ENCODE data around the gene CUBN. TPM values are rescaled to one million over a fixed set of nuclear protein-coding genes. Genes with fewer than 3 reads are reported as not detected.

Gene CUBN
- total RNA-seq, 2 experiments from 2014 or later = 0.19 to 0.59 TPM

DNA sequence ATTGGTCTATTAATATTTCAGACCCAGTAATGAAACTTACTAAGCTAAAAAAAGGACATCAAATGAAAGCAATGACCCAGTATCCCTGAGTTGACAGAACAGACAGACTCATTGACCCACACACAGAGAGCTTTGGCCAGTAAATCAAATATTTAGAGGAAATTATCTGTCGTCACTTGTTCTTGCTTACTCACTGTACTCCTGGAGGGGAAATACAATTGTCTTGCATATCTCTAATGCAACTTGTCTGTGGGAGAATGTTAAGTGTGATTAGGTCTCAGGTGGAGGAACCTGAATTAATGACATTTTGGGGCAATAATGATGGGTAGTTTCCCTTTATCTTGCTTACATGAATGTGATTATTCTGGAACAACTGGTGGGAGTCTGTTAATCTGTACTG lies 80.4 kb downstream of the CUBN start:
- ChIA-PET CTCF (no interaction called here), POLR2A (no interaction called here)

GRCh38 chr10:17047908-17048307 lies 81.7 kb downstream of the CUBN start:
- CTCF ChIA-PET = no interaction called here
- POLR2A ChIA-PET = no interaction called here

DNA sequence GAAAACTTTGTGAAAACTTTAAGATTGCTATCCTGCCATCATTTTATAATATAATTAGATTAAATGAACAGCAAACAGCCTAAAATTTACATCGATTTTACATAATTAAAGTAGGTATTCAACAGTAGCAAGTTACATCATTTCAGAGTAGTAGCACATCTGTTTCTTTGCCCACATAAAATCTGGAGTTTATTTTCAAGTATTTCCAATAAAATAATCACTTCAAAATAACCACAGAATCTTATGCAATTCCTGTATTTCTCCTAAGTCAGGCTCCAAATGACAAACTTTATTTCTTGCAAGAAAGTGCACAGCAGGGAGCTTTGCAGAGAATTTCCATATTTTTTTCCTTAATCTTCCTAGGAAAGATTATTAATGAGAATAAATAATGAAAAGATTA lies 82.6 kb downstream of the CUBN start:
- POLR2A ChIA-PET = interaction anchor here (1.0 kb wide), 1 partner anchor 80 kb away, joined by 9 read pairs; no protein-coding TSS in a partner anchor

DNA sequence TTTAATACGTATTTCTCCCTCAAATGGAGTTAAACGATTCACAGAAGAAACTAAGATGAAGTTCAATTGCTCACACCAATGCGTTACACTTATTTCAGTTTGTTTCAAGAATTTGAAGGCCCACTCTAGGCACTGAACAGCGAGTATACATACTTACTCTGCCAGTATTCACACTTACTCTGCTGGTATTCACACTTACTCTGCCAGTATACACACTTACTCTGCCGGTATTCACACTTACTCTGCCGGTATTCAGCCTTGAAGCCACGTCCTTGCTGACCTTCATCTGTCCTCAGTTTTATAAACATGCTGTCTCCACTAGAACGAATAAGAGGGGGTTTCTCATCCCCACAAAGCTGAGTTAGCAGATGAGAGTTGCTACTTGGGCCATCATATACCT lies 86.0 kb downstream of the CUBN start:
- CTCF ChIA-PET = no interaction called here
- POLR2A ChIA-PET = no interaction called here

More for the DNA sequence above, 82.6 kb downstream of the CUBN start:
- CTCF ChIA-PET = no interaction called here

- POLR2A ChIA-PET = no interaction called here
- CTCF ChIA-PET = no interaction called here
These were observed 87.7 kb downstream of the CUBN start for GRCh38 chr10:17041626-17042520.

GRCh38 chr10:17038627-17039026 lies 91.0 kb downstream of the CUBN start:
- POLR2A ChIA-PET = no interaction called here
- CTCF ChIA-PET = no interaction called here

DNA sequence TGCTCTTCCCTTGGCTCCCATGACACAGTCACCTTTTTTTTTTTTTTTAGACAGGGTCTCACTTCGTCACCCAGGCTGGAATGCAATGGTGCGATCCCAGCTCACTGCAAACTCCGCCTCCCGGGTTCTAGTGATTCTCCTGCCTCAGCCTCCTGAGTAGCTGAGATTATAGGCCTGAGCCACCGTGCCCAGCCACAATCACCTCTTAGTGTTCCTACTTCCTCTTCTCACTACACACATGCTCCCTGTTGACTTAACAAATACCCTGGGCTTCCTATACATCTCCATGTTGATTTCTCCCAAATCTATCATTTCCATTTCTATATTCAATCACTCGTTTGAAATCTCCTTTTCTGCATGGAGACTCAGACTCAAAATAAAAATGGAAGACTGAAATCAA lies 91.7 kb downstream of the CUBN start:
- CTCF ChIA-PET = no interaction called here
- POLR2A ChIA-PET = no interaction called here

DNA sequence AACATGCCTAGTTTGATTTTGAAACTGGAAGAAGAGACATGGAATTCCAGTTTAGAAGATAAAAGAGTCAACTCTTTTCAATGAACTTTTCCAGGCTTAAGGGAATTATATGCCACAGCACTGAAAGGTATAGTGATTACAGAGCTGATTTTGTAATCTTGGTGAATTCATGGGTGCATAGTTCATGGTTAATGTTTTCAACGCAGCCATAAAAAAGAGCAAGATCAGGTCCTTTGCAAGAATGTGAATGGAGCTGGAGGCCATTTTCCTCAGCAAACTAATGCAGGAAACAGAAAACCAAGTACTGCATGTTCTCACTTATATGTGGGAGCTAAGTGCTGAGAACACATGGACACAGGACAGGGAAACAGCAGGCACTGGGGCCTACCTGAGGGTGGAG lies 94.2 kb downstream of the CUBN start:
- POLR2A ChIA-PET = no interaction called here
- CTCF ChIA-PET = no interaction called here

GRCh38 chr10:17033529-17034260 lies 95.9 kb downstream of the CUBN start:
- CTCF ChIA-PET = no interaction called here
- POLR2A ChIA-PET = no interaction called here

GRCh38 chr10:17031637-17032635 lies 97.7 kb downstream of the CUBN start:
- ChIA-PET CTCF (no interaction called here), POLR2A (no interaction called here)

DNA sequence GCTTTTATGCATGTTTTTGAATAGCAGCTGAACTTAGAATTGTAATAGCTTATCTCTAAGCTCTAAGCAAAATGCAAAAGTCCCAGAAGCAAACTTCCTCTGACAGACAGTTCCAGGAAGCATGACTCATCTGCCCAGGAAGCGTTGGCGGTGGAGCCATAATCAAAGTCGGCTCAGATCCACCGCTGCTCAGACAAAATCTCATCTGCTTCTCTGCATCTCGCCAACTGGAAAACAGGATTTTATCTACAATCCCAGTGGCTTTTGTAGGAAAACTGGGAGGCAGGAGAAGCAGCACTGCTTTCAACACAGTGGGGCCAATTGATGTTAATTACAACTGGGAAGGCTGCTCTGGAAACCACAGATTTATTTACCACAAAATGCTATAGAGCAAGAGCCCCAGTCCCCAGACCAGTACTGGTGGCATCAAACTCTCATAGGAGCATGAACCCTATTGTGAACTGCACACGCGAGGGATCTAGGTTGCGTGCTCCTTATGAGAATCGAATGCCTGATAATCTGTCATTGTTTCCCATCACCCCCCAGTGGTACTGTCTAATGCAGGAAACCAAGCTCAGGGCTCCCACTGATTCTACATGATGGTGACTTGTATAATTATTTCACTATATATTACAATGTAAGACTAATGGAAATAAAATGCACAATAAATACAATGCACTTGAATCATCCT lies 99.9 kb downstream of the CUBN start:
- CTCF ChIA-PET = no interaction called here
- POLR2A ChIA-PET = interaction anchor here (1.1 kb wide), 1 partner anchor 171 kb away, joined by 3 read pairs; the partner anchor contains the start of gene TRDMT1

DNA sequence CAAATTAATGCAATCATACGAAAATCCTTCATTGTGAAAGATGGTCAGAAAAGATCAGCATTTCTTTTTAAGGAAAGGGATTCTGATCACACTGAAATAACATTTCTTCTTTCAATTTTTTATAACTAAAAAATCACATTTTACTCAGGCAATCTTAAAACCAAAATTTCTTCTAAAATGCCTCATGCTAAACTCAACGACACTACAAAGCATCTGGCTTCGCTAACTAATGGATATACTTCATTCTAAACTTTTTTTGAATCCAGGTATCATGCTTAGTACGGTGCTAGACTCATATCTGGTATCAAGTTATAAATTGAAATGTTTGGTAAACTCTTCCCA lies 100.4 kb downstream of the CUBN start:
- POLR2A ChIA-PET = no interaction called here
- CTCF ChIA-PET = no interaction called here

GRCh38 chr10:17028798-17029197 lies 100.8 kb downstream of the CUBN start:
- ChIA-PET POLR2A (interaction anchor here (0.7 kb wide), 1 partner anchor 200 kb away, joined by 4 read pairs; no protein-coding TSS in a partner anchor), CTCF (no interaction called here)

DNA sequence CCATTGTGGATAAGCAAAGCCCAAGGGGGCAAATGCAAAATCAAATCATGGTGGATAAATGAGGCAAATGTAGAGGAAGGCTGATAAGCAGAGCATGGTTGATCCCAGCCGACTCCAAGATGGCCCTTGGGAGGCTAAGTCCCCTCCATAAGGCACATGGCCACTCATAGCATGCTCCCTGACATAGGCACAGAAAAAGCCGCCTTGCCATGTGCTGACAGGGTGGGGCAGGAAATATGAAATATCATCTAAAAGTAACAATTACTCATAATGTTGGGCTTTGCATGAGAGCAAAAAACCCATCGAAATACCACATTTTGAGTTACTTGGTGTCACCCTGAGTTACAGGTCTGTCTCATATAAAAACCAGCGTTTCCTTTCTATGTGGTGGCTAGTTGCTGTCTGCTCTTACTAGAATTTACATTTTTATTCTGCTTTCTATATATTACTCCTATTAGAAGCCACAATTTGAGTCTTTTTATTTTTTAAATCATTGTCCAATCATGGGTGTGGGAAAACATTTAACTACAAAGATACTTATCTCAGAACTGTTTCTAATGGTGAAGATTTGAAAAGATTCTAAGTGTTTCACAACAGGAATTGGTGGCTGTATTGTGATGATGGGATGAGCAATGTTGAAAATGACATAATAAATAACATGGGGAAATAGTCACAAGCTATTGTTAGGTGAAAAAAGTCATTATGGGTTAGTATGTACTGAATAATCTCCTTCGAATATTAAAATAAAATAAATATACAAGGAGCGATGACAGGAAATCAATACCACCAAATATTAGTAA lies 102.7 kb downstream of the CUBN start:
- ChIA-PET POLR2A (no interaction called here), CTCF (interaction anchor here (0.6 kb wide), 1 partner anchor 162 kb away, joined by 3 read pairs; no protein-coding TSS in a partner anchor)

DNA sequence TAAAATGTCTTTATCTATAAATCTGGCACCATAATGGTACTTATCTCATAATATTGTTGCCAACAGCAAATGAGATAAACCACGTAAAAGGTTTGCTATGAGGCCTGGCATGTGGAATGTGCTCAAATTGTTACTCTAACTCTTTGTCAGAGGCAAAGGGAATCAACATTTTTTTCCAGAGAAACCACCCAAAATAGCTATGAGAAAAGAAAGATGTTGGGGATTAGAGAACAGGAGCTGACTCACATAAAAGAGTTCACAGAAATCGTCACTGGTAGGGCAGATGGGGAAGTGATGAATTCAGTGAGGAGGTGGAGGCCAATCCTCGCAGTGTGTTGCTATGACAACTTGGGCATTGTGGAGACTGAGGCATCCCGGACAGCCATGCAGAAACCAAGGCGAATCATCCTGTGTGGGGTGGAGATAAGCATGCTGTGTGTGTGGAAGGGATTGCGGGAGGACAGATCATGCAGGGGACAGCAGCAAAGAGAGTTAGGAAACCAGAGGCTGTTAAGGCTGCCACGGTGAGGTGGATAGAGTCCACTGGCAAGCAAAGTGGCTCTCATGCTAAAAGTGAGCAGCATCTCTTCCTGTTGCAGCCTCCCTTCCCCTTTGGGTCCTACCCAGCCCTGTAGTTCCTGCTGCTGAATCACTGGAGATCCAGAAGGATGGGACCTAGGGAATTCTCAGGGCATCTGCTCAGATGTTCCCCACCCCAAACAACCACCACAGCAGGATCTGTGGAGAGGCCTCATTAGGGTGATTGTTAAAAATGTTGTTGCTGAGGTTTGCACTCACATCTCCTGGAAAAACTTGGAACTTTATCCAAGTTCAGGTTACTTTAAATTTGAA lies 103.9 kb downstream of the CUBN start:
- POLR2A ChIA-PET = interaction anchor here (1.0 kb wide), 1 partner anchor 23 kb away, joined by 3 read pairs; no protein-coding TSS in a partner anchor
- CTCF ChIA-PET = interaction anchor here (0.9 to 1.9 kb wide), 2 partner anchors 181 to 205 kb away, joined by 3 to 4 read pairs; no protein-coding TSS in a partner anchor

DNA sequence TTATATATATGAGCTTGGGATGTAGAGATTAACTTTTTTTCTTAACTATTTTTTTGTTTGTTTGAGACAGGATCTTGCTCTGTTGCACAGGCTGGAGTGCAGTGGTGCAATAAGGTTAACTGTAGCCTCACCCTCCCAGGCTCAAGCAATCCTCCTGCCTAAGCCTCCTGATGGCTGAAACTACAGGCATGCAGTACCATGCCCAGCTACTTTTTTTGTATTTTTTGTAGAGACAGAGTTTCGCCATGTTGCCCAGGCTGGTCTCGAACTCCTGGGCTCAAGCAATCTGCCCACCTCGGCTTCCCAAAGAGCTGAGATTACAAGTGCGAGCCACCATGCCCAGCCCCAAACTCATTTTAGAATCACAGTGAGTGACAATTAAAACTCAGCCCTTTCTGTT lies 105.2 kb downstream of the CUBN start:
- ChIA-PET POLR2A (no interaction called here), CTCF (interaction anchor here (1.1 to 1.9 kb wide), 3 partner anchors 177 to 206 kb away, joined by 3 to 4 read pairs (median 4); partner anchors contain the start of genes TRDMT1 and VIM)

All from activated CD8-positive, alpha-beta memory T cell treated with anti-CD3 and anti-CD28 coated beads for 36 hours (primary cell).